Measurements from ENCODE around the gene MAN1C1.

GRCh38 chr1:25784575-25785051 lies 168.0 kb downstream of the MAN1C1 start:
- TF ChIP-seq, protein P1, sequence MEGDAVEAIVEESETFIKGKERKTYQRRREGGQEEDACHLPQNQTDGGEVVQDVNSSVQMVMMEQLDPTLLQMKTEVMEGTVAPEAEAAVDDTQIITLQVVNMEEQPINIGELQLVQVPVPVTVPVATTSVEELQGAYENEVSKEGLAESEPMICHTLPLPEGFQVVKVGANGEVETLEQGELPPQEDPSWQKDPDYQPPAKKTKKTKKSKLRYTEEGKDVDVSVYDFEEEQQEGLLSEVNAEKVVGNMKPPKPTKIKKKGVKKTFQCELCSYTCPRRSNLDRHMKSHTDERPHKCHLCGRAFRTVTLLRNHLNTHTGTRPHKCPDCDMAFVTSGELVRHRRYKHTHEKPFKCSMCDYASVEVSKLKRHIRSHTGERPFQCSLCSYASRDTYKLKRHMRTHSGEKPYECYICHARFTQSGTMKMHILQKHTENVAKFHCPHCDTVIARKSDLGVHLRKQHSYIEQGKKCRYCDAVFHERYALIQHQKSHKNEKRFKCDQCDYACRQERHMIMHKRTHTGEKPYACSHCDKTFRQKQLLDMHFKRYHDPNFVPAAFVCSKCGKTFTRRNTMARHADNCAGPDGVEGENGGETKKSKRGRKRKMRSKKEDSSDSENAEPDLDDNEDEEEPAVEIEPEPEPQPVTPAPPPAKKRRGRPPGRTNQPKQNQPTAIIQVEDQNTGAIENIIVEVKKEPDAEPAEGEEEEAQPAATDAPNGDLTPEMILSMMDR (IDR thresholded peaks at IDR 0.05; ENCODE audit: low read depth, low read length), result no peak
- no peak for TF ChIP-seq EZH2phosphoT487 (IDR thresholded peaks at IDR 0.05; ENCODE audit: low read depth)

All from OCI-LY3 (cell line).